HepG2 (cell line): ENCODE measurements around the gene THAP2. TPM values are rescaled to one million over a fixed set of nuclear protein-coding genes. Genes with fewer than 3 reads are reported as not detected.

Experiments used
- DNMT1 ChIP-seq: sonication (generic); formaldehyde crosslinking; IDR thresholded peaks from 2 replicates; pipeline ENCODE4 v1.5.1; 2020; ENCODE audit warnings: mild to moderate bottlenecking, missing genetic modification reagents
- GTF3A ChIP-seq: sonication (generic); formaldehyde crosslinking; conservative IDR thresholded peaks from 2 replicates; pipeline ENCODE4 v1.4.0; 2020; ENCODE audit warnings: mild to moderate bottlenecking, missing genetic modification reagents
- JDP2 ChIP-seq: sonication (generic); formaldehyde crosslinking; IDR thresholded peaks from 2 replicates; pipeline ENCODE4 v1.8.1; 2022; ENCODE audit warnings: missing genetic modification reagents, borderline replicate concordance
- RFX3 ChIP-seq: IDR thresholded peaks from 2 replicates; pipeline ENCODE4 v1.6.1; 2016; ENCODE audit warnings: missing biosample characterization, missing genetic modification reagents
- SSRP1 ChIP-seq: IDR thresholded peaks from 2 replicates; pipeline ENCODE4 v1.6.1; 2016; ENCODE audit warnings: control low read depth
- ZBTB4 ChIP-seq: sonication (generic); formaldehyde crosslinking; IDR thresholded peaks from 2 replicates; pipeline ENCODE4 v1.4.0; 2020; ENCODE audit warnings: missing genetic modification reagents, mild to moderate bottlenecking, borderline replicate concordance
- ZFYVE20 ChIP-seq: sonication (generic); formaldehyde crosslinking; IDR thresholded peaks from 2 replicates; pipeline ENCODE4 v1.8.0; 2023; ENCODE audit warnings: low read depth, mild to moderate bottlenecking, moderate library complexity, missing genetic modification reagents, borderline replicate concordance
- ZMAT5 ChIP-seq: sonication (generic); formaldehyde crosslinking; IDR thresholded peaks from 2 replicates; pipeline ENCODE4 v1.5.0; 2020; ENCODE audit warnings: mild to moderate bottlenecking, low read depth, missing genetic modification reagents, borderline replicate concordance
- ZNF12 ChIP-seq: sonication (generic); formaldehyde crosslinking; IDR thresholded peaks from 2 replicates; pipeline ENCODE4 v1.5.0; 2020; ENCODE audit warnings: missing genetic modification reagents
- ZNF207 ChIP-seq: fragments of 450-650 bp; IDR thresholded peaks from 2 replicates; pipeline ENCODE4 v1.6.1; 2016; ENCODE audit warnings: antibody characterized with exemption, borderline replicate concordance
- ZNF276 ChIP-seq: sonication (generic); formaldehyde crosslinking; IDR thresholded peaks from 2 replicates; pipeline ENCODE4 v1.4.0; 2020; ENCODE audit warnings: mild to moderate bottlenecking, low read depth, missing genetic modification reagents
- ZNF737 ChIP-seq: sonication (generic); formaldehyde crosslinking; IDR thresholded peaks from 2 replicates; pipeline ENCODE4 v1.5.0; 2020; ENCODE audit warnings: missing genetic modification reagents, mild to moderate bottlenecking, borderline replicate concordance
- ZSCAN21 ChIP-seq: sonication (generic); formaldehyde crosslinking; IDR thresholded peaks from 2 replicates; pipeline ENCODE4 v1.8.0; 2022; ENCODE audit warnings: mild to moderate bottlenecking, missing genetic modification reagents, moderate library complexity, borderline replicate concordance
- polyA plus RNA-seq, 8 experiments: library from polyadenylated mRNA; depleted of rRNA in 3 of 8; stranded (reverse) in 7 of 8; unstranded in 1 of 8; fragments of >200 nt; fragmentation: Illumina TruSeq in 4 of 8; extraction: Trizol in 4 of 8; gene quantifications; 2 replicates each; pipeline versions ENCODE4 v1.2.1 to v1.2.3, GENCODE V29; 2011 to 2016; ENCODE audit warnings: low read depth in 4 of 8, missing spikeins in 1 of 8, mixed read lengths in 1 of 8; ENCODE audit not compliant: insufficient read depth in 1 of 8
- total RNA-seq, 5 experiments: library from RNA; depleted of rRNA; stranded (reverse); fragments of >200 nt; fragmentation: Illumina TruSeq; extraction: Trizol; gene quantifications; 2 replicates each; pipeline ENCODE4 v1.2.3, GENCODE V29; 2016; ENCODE audit warnings: low read depth in 1 of 5
- TF ChIP-seq, protein P1 (sequence below): sonication (generic); formaldehyde crosslinking; IDR thresholded peaks from 2 replicates; pipeline ENCODE4 v1.9.0; 2022; ENCODE audit warnings: missing genetic modification reagents, mild to moderate bottlenecking, borderline replicate concordance
- TF ChIP-seq, protein P2 (sequence below): sonication (generic); formaldehyde crosslinking; IDR thresholded peaks from 2 replicates; pipeline ENCODE4 v1.5.1; 2020; ENCODE audit warnings: missing genetic modification reagents, mild to moderate bottlenecking, borderline replicate concordance
- TF ChIP-seq, protein P3 (sequence below): sonication (generic); formaldehyde crosslinking; IDR thresholded peaks from 2 replicates; pipeline ENCODE4 v1.8.0; 2022; ENCODE audit warnings: mild to moderate bottlenecking, missing genetic modification reagents; ENCODE audit not compliant: insufficient replicate concordance

The THAP2 gene
- total and polyA plus RNA-seq, 2 of the 13 experiments (the other 11 are each of a cell fraction or from before 2014, with no cell fraction given), result 5.2 to 6.2 TPM

- TF ChIP-seq, protein P1, sequence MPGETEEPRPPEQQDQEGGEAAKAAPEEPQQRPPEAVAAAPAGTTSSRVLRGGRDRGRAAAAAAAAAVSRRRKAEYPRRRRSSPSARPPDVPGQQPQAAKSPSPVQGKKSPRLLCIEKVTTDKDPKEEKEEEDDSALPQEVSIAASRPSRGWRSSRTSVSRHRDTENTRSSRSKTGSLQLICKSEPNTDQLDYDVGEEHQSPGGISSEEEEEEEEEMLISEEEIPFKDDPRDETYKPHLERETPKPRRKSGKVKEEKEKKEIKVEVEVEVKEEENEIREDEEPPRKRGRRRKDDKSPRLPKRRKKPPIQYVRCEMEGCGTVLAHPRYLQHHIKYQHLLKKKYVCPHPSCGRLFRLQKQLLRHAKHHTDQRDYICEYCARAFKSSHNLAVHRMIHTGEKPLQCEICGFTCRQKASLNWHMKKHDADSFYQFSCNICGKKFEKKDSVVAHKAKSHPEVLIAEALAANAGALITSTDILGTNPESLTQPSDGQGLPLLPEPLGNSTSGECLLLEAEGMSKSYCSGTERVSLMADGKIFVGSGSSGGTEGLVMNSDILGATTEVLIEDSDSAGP, result peak; percentile 61; the same call in 1 of the 2 replicates
- TF ChIP-seq, protein P2, sequence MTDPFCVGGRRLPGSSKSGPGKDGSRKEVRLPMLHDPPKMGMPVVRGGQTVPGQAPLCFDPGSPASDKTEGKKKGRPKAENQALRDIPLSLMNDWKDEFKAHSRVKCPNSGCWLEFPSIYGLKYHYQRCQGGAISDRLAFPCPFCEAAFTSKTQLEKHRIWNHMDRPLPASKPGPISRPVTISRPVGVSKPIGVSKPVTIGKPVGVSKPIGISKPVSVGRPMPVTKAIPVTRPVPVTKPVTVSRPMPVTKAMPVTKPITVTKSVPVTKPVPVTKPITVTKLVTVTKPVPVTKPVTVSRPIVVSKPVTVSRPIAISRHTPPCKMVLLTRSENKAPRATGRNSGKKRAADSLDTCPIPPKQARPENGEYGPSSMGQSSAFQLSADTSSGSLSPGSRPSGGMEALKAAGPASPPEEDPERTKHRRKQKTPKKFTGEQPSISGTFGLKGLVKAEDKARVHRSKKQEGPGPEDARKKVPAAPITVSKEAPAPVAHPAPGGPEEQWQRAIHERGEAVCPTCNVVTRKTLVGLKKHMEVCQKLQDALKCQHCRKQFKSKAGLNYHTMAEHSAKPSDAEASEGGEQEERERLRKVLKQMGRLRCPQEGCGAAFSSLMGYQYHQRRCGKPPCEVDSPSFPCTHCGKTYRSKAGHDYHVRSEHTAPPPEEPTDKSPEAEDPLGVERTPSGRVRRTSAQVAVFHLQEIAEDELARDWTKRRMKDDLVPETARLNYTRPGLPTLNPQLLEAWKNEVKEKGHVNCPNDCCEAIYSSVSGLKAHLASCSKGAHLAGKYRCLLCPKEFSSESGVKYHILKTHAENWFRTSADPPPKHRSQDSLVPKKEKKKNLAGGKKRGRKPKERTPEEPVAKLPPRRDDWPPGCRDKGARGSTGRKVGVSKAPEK, result no peak
- TF ChIP-seq ZFYVE20 (0 out of 2 replicates have a peak, but pooled peaks have one; percentile 27), ZSCAN21 (CRISPR knock-in tag) (no peak; the same call in 1 of the 2 replicates), GTF3A (CRISPR knock-in tag) (no peak), SSRP1 (CRISPR knock-in tag) (no peak), DNMT1 (CRISPR knock-in tag) (no peak), RFX3 (CRISPR knock-in tag) (no peak), JDP2 (CRISPR knock-in tag) (no peak), ZNF737 (CRISPR knock-in tag) (no peak), ZBTB4 (no peak), ZNF207 (no peak), ZNF12 (CRISPR knock-in tag) (no peak; the same call in 1 of the 2 replicates), ZNF276 (CRISPR knock-in tag) (no peak), ZMAT5 (no peak)
- TF ChIP-seq, protein P3, sequence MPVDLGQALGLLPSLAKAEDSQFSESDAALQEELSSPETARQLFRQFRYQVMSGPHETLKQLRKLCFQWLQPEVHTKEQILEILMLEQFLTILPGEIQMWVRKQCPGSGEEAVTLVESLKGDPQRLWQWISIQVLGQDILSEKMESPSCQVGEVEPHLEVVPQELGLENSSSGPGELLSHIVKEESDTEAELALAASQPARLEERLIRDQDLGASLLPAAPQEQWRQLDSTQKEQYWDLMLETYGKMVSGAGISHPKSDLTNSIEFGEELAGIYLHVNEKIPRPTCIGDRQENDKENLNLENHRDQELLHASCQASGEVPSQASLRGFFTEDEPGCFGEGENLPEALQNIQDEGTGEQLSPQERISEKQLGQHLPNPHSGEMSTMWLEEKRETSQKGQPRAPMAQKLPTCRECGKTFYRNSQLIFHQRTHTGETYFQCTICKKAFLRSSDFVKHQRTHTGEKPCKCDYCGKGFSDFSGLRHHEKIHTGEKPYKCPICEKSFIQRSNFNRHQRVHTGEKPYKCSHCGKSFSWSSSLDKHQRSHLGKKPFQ (CRISPR knock-in tag), result no peak
Observed at GRCh38 chr12:71662849-71663560, 1.1 kb upstream of the THAP2 start (continued).
